Natural killer cell (primary cell): ENCODE measurements around the gene CSNK1G2. TPM values are rescaled to one million over a fixed set of nuclear protein-coding genes. Genes with fewer than 3 reads are reported as not detected.
A peak's percentile ranks its signal among the peaks of the same experiment; 100 is the strongest.

Source experiments
- ATAC-seq, 3 donors: fragments of 150-1000 bp in 2 of 3; fragments of 200-7000 bp in 1 of 3; cut with Tn5 transposase; 1 replicate in 1 of 3; 2 replicates in 2 of 3; pipeline ENCODE4 v1.10.0; 2021; ENCODE audit warnings: mild to moderate bottlenecking in 2 of 3, moderate library complexity in 2 of 3
- DNase-seq, 2 donors: peaks; one replicate each; pipeline versions ENCODE4 v3.0.0 to v3.0.0-alpha.2; 2013 to 2021; ENCODE audit warnings: mixed read lengths in 1 of 2
- H3K27ac ChIP-seq: one replicate; pipeline ENCODE4 v1.5.1; 2013; ENCODE audit warnings: mild to moderate bottlenecking, low read length
- H3K27me3 ChIP-seq: one replicate; pipeline ENCODE4 v1.6.1; 2013; ENCODE audit warnings: low read length; ENCODE audit not compliant: control insufficient read depth, insufficient read depth
- H3K36me3 ChIP-seq: one replicate; pipeline ENCODE4 v1.6.1; 2013; ENCODE audit warnings: low read length; ENCODE audit not compliant: control insufficient read depth, insufficient read depth
- H3K4me1 ChIP-seq: one replicate; pipeline ENCODE4 v1.6.1; 2013; ENCODE audit warnings: low read length; ENCODE audit not compliant: control insufficient read depth, insufficient read depth
- H3K4me3 ChIP-seq: one replicate; pipeline ENCODE4 v1.5.1; 2013; ENCODE audit warnings: low read length
- H3K9me3 ChIP-seq: one replicate; pipeline ENCODE4 v1.6.1; 2013; ENCODE audit warnings: low read length; ENCODE audit not compliant: control insufficient read depth, insufficient read depth
- H3K27ac Mint-ChIP-seq, 2 donors: one replicate each; pipeline ENCODE4 v1.8.0; 2022; ENCODE audit warnings: mild to moderate bottlenecking in 2 of 2, mixed read lengths in 2 of 2, moderate library complexity in 1 of 2
- H3K27me3 Mint-ChIP-seq, 2 donors: one replicate each; pipeline ENCODE4 v1.8.0; 2022; ENCODE audit warnings: low read depth in 2 of 2, mixed read lengths in 2 of 2
- H3K36me3 Mint-ChIP-seq: one replicate; pipeline ENCODE4 v1.8.0; 2022; ENCODE audit warnings: mixed read lengths
- H3K4me1 Mint-ChIP-seq, 2 donors: one replicate each; pipeline ENCODE4 v1.8.0; 2022; ENCODE audit warnings: mixed read lengths in 2 of 2
- H3K4me3 Mint-ChIP-seq: one replicate; pipeline ENCODE4 v1.8.0; 2022; ENCODE audit warnings: mild to moderate bottlenecking, moderate library complexity, mixed read lengths
- H3K9me3 Mint-ChIP-seq, 2 donors: one replicate each; pipeline ENCODE4 v1.8.0; 2022; ENCODE audit warnings: mixed read lengths in 2 of 2
- CTCF ChIP-seq: fragments of 200-600 bp; IDR thresholded peaks from one replicate; pipeline ENCODE4 v1.8.0; 2022; ENCODE audit warnings: antibody characterized with exemption
- WGBS: methylation state at CpG from one replicate; pipeline ENCODE4 v1.1.7; 2013; ENCODE audit warnings: missing lambda C conversion rate; ENCODE audit not compliant: insufficient coverage; 5-methylcytosine and 5-hydroxymethylcytosine counted together
- intact Hi-C: fragments of 100-400 bp; cut with micrococcal nuclease; formaldehyde crosslinking; loops from one replicate; pipeline ENCODE4 v1.14.2; 2022
- total RNA-seq, 4 donors: library from RNA; stranded (reverse); fragments of 120-200 nt in 1 of 4; gene quantifications; one replicate each; pipeline versions ENCODE4 v1.2.3 to v1.2.4, GENCODE V29; 2013 to 2022

CSNK1G2 gene
- total RNA-seq, 3 donors from 2014 or later (not counting 1 experiment from before 2014, with no cell fraction given): 138 to 143 (median 139) TPM

- no peaks in the 10 kb centered on the region for H3K27me3 ChIP-seq
- no peak overlapping the region for H3K27ac Mint-ChIP-seq
- no peaks in the 10 kb centered on the region for H3K27me3 Mint-ChIP-seq
- H3K36me3 Mint-ChIP-seq: no peaks in the 10 kb centered on the region
- no peak overlapping the region for H3K27ac ChIP-seq
- no peak overlapping the region for H3K4me3 ChIP-seq
- H3K9me3 Mint-ChIP-seq: no peaks in the 10 kb centered on the region
- H3K4me1 Mint-ChIP-seq: peaks cover 6 to 24% of the 10 kb centered on the region in 2 donors
- H3K9me3 ChIP-seq: no peaks in the 10 kb centered on the region
- intact Hi-C loops: no loop called here
- no peak overlapping the region for H3K4me3 Mint-ChIP-seq
- ATAC-seq (peak in 1 of 3 donors; percentile 3), DNase-seq (no peak)
- 95% methylated on average over 15 of the region's 15 CpGs for WGBS
- no peak for TF ChIP-seq CTCF
- H3K36me3 ChIP-seq: peaks cover 25% of the 10 kb centered on the region
- H3K4me1 ChIP-seq: peaks cover 10% of the 10 kb centered on the region
Measured at GRCh38 chr19:1954532-1954933, 13.6 kb downstream of the CSNK1G2 start.

GRCh38 chr19:1955171-1956121, 14.5 kb downstream of the CSNK1G2 start:
- Mint-ChIP-seq H3K4me3 (no peak overlapping the region), H3K36me3 (no peaks in the 10 kb centered on the region), H3K27me3 (no peaks in the 10 kb centered on the region), H3K27ac (peak overlapping the region in 1 of 2 donors; percentile 54), H3K9me3 (no peaks in the 10 kb centered on the region), H3K4me1 (peaks cover 5 to 27% of the 10 kb centered on the region in 2 donors)
- DNase-seq (no peak), ATAC-seq (no peak)
- peaks cover 13% of the 10 kb centered on the region for H3K4me1 ChIP-seq
- H3K36me3 ChIP-seq: peaks cover 23% of the 10 kb centered on the region
- no peaks in the 10 kb centered on the region for H3K27me3 ChIP-seq
- intact Hi-C loops: no loop called here
- TF ChIP-seq CTCF: no peak
- 87% methylated on average over 51 of the region's 51 CpGs for WGBS
- H3K27ac ChIP-seq: no peak overlapping the region
- no peak overlapping the region for H3K4me3 ChIP-seq
- H3K9me3 ChIP-seq: no peaks in the 10 kb centered on the region

- Mint-ChIP-seq H3K27ac (peak overlapping the region in 1 of 2 donors; percentile 54), H3K36me3 (no peaks in the 10 kb centered on the region), H3K4me3 (no peak overlapping the region), H3K9me3 (no peaks in the 10 kb centered on the region), H3K27me3 (no peaks in the 10 kb centered on the region), H3K4me1 (peaks cover 5 to 32% of the 10 kb centered on the region in 2 donors)
- H3K4me1 ChIP-seq: peaks cover 18% of the 10 kb centered on the region
- H3K27ac ChIP-seq: no peak overlapping the region
- ATAC-seq (no peak), DNase-seq (no peak)
- TF ChIP-seq CTCF: no peak
- H3K4me3 ChIP-seq: no peak overlapping the region
- no peaks in the 10 kb centered on the region for H3K27me3 ChIP-seq
- intact Hi-C loops: no loop called here
- no peaks in the 10 kb centered on the region for H3K9me3 ChIP-seq
- WGBS: 95% methylated on average over 12 of the region's 12 CpGs
- peaks cover 23% of the 10 kb centered on the region for H3K36me3 ChIP-seq
Measured at GRCh38 chr19:1956122-1956494, 15.1 kb downstream of the CSNK1G2 start.
